ES-I3 (cell line): ENCODE measurements around the gene CDH24.

ENCODE experiments used
- H3K36me3 ChIP-seq: 2 replicates; pipeline ENCODE4 v1.6.1; 2013; ENCODE audit warnings: mild to moderate bottlenecking, low read length, control low read depth, moderate library complexity; ENCODE audit not compliant: insufficient read depth
- H3K4me1 ChIP-seq: 2 replicates; pipeline ENCODE4 v1.6.1; 2013; ENCODE audit warnings: mild to moderate bottlenecking, control low read depth, low read length; ENCODE audit not compliant: insufficient read depth
- H3K9ac ChIP-seq: 2 replicates; pipeline ENCODE4 v1.6.1; 2013; ENCODE audit warnings: low read depth, mild to moderate bottlenecking, low read length, moderate library complexity
- H3K9me3 ChIP-seq: 2 replicates; pipeline ENCODE4 v1.6.1; 2013; ENCODE audit warnings: mild to moderate bottlenecking, low read length, moderate library complexity; ENCODE audit not compliant: control insufficient read depth, insufficient read depth

The CDH24 gene

DNA sequence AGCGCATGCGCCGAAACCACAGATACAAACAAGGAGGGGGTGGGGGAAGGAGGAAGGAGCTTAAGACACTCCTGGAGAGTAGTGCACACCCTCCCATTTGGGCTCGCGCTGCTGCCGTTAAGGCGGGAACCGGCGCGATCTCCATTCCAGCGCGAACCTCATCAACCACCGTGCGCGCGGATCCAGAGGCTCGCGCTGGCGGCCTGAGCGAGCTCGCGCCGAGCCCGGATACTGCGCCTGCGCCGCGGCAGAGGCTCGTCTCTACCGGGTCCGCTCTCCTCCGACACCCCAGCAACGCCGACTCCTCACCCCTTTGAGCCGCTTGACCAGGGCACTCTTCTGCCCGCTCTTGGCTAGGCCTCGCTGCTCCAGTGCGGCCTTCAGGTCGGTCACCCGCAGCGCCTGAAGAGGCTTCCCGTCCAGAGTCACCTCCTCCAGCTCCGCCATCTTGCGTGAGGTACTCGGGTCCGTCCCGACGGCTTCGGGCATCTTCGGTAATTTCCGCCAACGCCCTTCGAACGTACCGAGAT is 37.4 kb upstream of the CDH24 start, which contains the start of gene ACIN1:
Gene ACIN1 (minus strand): TSS at position 471 of the 530 bp plus-strand sequence. CDS start 24 bp downstream, at position 447.
- H3K4me1 ChIP-seq = peaks cover 5% of the 10 kb centered on the region; the same call in 1 of the 2 replicates
- peaks cover 24% of the 10 kb centered on the region for H3K36me3 ChIP-seq
- H3K9ac ChIP-seq = peak within 1 kb of the TSS; percentile 86
- H3K9me3 ChIP-seq = no peaks in the 10 kb centered on the region

DNA sequence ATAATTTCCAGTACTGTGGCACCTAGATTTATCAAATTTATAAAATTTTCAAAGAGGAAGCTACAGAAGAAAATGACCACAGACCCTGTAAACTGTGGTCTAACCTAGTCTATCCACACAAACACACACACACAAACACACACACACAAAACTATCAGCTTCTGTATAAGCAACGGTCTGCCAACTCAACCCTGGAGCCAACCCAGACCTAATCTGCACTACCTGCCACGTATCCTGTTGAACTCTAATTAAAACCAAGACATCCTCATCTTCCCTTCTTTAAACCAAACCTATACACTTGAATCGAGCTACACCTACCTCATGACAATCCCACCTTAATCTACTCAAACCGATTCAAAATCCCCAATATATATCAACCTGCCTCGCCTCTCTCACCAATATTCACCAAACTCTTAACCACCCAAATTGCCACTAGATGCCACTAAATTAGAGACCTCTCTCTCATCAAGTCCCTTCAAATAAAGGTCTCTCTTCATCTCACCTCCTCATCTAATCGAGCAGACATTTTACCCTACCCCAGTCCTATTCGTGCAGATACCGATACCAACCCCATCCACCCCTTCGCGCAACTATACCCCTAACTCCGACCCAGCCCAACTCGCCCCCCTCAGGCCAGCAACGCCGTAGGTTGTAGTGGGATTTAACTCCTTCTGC is 36.8 kb upstream of the CDH24 start:
- Histone ChIP-seq H3K4me1 (peaks cover 5% of the 10 kb centered on the region; the same call in 1 of the 2 replicates), H3K9ac (peak overlapping the region; percentile 86), H3K9me3 (no peaks in the 10 kb centered on the region), H3K36me3 (peaks cover 29% of the 10 kb centered on the region)

DNA sequence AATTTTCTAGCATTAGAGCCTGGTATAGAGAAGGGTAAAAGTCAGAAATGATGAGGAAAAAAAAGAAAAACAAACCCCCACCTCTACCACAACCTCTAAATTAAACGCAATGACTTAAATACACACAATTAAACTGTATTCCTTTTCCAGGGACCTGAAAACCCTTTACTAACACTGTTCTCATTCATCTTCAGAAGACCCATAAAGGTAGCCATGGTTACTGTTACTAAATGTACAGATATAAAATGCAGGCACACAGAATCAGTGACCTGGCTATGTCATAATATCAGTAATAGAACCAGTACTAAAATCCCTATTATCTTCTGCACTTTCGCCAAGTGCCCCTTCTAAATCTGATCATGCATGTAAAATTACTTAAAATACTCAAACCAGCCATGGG is 36.2 kb upstream of the CDH24 start:
- H3K9me3 ChIP-seq = no peaks in the 10 kb centered on the region
- peaks cover 5% of the 10 kb centered on the region; the same call in 1 of the 2 replicates for H3K4me1 ChIP-seq
- H3K36me3 ChIP-seq = peaks cover 28% of the 10 kb centered on the region
- H3K9ac ChIP-seq = peak overlapping the region; percentile 86; the same call in 1 of the 2 replicates

DNA sequence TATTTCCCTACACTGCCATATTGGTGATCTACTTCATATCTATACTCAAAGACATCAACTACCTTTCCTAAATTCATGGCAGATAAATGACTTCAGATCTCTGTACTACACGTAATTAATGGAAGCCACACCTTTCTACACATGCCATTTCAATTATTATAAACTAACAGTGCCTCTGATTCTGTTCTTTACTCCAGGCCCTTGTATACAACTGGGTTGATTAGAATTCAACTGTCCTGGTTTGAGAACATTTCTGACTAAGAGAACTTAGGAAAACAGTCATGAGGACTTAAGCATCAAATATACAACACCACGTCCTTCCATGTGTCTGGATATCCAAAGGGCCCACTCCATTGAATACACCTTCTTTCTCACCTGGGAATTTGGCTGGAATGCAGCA is 35.8 kb upstream of the CDH24 start:
- no peaks in the 10 kb centered on the region for H3K9me3 ChIP-seq
- peaks cover 24% of the 10 kb centered on the region for H3K36me3 ChIP-seq
- peaks cover 5% of the 10 kb centered on the region; the same call in 1 of the 2 replicates for H3K4me1 ChIP-seq
- H3K9ac ChIP-seq = no peak overlapping the region

DNA sequence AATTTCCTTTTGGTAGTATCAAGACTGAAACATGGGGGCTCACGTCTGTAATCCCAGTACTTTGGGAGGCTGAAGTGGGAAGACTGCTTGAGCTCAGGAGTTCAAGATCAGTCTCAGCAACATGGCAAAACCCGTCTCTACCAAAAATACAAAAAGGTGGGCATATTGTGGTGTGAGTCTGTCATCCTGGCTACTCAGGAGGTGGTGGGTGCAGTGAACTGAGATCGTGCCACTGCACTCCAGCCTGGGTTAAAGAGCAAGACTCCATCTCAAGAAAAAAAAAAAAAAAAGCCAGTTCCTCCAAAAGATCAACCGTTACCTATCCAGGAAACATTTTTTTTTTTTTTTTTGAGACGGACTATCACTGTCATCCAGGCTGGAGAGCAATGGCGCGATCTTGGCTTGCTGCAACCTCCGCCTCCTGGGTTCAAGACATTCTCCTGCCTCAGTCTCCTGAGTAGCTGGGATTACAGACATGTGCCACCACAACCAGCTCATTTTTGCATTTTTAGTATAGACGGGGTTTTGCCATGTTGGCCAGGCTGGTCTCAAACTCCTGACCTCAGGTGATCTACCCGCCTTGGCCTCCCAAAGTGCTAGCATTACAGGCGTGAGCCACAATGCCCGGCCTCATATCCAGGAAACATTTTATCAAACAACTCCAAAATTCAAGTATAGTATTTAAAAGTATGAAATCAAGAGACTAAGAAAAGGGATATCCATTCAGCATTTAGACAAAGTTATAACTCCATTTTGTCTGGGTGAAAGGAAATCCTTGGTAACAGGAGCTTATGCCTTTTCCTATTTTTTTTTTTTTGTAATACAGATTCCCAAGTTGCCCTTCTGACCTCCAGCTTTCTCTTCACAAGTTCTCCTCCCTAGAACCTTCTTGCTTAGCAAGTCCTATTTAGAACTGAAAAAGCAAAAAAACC is 34.2 kb upstream of the CDH24 start:
- no peaks in the 10 kb centered on the region for H3K9me3 ChIP-seq
- H3K36me3 ChIP-seq = peaks cover 24% of the 10 kb centered on the region
- H3K9ac ChIP-seq = no peak overlapping the region
- peaks cover 5% of the 10 kb centered on the region; the same call in 1 of the 2 replicates for H3K4me1 ChIP-seq

DNA sequence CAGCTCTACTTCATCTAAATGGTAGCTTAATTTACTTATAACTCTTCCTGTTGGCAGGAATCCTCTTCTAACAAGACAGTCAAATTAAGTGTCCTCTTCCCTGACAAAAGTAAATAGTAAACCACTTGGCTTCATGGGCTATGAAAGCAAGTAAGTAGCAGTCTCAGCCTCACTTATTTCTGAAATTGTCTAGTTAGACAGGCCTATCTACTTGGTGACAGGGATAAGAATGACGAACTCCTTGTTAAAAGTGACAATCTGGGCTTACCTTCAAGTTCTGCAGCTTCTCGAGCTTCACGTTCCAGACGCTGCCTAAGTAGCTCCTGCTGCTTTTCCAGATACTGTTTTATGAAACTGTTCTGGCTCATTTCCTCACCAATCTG is 32.9 kb upstream of the CDH24 start:
- H3K9ac ChIP-seq = no peak overlapping the region
- H3K36me3 ChIP-seq = peaks cover 24% of the 10 kb centered on the region
- peaks cover 5% of the 10 kb centered on the region; the same call in 1 of the 2 replicates for H3K4me1 ChIP-seq
- H3K9me3 ChIP-seq = no peaks in the 10 kb centered on the region

DNA sequence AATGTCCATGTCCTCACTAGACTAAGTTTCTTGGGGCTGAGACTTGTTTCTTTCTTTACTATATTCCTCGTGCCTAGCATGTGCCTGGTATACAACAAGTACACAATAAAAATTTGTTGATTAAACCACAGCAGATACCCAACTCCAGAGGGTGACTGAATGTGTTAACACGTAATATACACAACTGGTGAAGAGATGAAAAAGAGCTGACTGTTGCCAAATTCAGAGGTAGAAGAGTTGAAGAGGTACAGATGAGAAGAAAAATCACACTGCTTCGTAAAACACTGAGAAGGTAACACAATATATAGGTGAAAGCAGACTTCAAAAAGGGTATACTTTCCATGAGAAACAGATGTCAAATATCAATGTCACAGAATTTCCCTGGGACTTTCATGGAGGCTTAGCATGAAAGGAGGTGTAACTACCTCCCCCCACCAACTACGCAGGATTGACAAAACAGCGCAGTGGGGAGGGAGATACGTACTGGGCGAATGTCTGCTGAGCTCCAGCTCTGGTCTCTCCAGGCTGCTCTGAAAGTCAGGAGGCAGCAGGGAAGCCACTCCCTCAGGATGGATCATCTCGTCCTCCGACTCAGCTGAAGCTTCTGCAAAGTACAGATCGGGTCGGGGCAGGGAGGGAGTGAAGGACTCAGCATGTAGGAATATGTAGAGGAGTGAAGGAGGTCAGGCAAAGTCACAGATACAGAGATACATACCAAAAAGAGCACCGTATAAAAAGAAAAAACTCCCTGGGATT is 32.4 kb upstream of the CDH24 start:
- Histone ChIP-seq H3K9me3 (no peaks in the 10 kb centered on the region), H3K36me3 (peaks cover 24% of the 10 kb centered on the region), H3K4me1 (peaks cover 5% of the 10 kb centered on the region; the same call in 1 of the 2 replicates), H3K9ac (no peak overlapping the region)

DNA sequence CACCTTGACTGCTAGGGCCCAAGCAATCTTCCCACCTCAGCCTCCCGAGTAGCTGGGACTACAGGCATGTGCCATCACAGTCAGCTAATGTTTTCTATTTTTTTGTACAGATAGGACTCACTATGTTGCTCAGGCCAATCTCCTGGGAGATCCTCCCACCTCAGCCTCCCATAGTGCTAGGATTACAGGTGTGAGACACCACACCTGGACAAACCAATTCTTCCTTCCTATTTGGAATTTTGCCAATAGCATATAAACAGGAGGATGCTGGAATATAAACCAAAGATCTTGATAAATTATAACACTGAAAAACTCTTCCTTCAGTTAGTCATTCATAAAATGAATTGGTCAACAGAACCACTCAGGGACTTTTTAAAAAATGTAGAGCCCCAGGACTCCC is 29.2 kb upstream of the CDH24 start:
- peaks cover 22% of the 10 kb centered on the region for H3K36me3 ChIP-seq
- no peaks in the 10 kb centered on the region for H3K4me1 ChIP-seq
- H3K9me3 ChIP-seq = no peaks in the 10 kb centered on the region
- H3K9ac ChIP-seq = no peak overlapping the region

DNA sequence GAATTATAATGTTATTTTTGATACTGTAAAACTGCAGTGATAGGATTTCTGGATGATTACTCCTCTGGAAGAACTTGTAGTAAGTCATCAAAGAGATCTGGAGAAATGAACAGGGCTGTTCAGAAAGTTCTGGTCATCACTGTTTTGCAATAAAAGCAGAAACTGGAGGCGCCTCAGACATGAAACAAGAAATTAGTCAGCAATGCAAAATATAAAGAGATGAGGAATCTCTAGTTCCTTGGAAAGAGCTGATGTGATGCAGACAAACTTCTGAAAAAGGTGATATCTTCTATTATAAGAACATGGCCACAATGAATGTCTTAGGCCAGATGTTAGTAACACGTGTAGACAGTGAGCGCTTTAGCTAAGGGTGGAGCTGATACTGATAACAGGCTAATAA is 28.1 kb upstream of the CDH24 start:
- Histone ChIP-seq H3K9ac (no peak overlapping the region), H3K9me3 (no peaks in the 10 kb centered on the region), H3K36me3 (peaks cover 25% of the 10 kb centered on the region), H3K4me1 (no peaks in the 10 kb centered on the region)

DNA sequence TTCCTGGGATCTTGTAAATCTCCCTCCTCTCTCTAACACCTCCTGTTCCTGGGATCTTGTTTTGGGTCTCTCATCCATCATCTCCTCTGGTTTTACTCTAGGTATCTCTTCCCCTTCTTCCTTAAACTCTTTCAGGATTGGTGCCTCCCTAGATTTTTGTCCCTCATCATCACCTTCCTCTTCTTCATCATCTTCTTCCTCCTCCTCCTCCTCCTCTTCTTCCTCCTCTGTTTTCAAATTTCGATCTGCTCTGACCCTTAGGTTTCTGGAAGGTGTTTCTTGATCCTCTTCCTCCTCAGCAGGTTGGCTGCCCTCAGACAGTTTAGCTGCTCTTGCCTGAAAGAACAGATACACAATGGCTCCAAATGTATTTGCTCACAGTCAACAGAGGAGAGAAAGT is 23.2 kb upstream of the CDH24 start:
- Histone ChIP-seq H3K9me3 (no peaks in the 10 kb centered on the region), H3K4me1 (peaks cover 8% of the 10 kb centered on the region), H3K9ac (no peak overlapping the region), H3K36me3 (peaks cover 43% of the 10 kb centered on the region)

DNA sequence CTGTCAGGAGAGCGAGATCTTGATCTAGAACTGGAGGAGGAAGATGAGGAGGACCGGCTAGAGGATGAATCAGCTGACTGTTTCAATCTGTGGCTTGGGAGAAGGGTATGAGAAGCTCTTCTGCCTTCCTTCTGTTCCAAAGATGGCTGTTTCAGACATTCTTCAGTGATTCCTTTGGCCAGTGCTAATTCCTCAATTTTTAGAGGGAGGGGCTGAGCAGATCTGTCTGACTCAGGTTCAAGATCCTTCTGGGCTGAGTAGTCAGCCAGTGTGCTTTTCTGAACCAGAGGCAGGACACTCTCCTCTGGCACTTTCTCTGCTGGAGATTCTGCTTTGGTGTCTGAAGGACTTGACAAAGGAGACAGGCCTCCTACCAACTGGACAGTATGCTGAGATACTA is 22.4 kb upstream of the CDH24 start:
- Histone ChIP-seq H3K36me3 (peaks cover 46% of the 10 kb centered on the region), H3K4me1 (peaks cover 8% of the 10 kb centered on the region), H3K9me3 (no peaks in the 10 kb centered on the region), H3K9ac (no peak overlapping the region)

DNA sequence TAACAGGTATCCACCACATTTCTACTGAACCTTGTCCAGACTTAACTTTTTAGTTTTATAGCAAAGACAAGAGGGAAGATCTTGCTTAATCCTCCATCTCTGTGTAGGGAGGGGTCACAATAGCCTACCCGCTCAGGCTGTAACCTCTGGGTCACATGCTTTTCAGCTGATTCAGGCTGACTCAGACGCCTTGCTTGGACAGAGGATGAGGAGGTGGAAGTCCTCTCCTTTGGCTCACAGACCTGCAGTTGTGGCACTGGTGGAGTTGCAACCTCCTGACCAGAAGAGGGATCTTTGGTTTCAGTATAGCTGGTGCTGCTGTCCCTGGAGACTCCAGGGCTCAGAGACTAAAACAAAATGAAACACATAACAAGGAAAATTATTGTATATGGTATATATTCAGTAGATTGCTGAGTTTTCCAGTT is 21.4 kb upstream of the CDH24 start:
- Histone ChIP-seq H3K36me3 (peaks cover 46% of the 10 kb centered on the region), H3K9me3 (no peaks in the 10 kb centered on the region), H3K9ac (no peak overlapping the region), H3K4me1 (peaks cover 8% of the 10 kb centered on the region)

DNA sequence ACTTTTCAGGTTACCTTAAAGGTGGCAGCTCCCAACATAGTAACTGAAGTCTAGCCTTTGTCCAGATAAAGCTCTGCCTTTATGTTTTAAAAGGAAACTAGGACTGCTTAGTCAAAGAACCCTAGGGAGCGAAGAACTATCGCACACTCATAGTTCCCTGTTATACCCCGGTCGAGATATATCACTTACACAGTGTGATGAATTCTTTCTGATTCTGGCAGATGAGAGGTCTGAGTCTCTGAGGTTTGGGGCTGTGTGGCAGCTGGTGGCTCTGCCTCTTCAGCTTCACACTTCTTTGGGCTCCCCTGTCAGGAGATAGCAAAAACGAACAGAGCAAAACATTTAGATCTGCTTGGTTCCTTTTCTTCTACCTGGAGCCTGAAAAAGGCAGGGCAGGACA is 20.6 kb upstream of the CDH24 start:
- Histone ChIP-seq H3K36me3 (peaks cover 46% of the 10 kb centered on the region), H3K4me1 (peaks cover 8% of the 10 kb centered on the region), H3K9ac (no peak overlapping the region), H3K9me3 (no peaks in the 10 kb centered on the region)
